Stimulated activated CD8-positive, alpha-beta memory T cell treated with anti-CD3 and anti-CD28 coated beads, Interleukin-12 subunit alpha, Interleukin-12 subunit beta, amount 100 ng/mL, for 24 hours (primary cell): Measurements from ENCODE around the gene OR10D3.
"Not testable (repeated sequence)": the region's sequence is repeated elsewhere in the genome, so short reads cannot be mapped to it uniquely, and the experiment has no call there.

Experiments used
- DNase-seq: peaks from one replicate; pipeline ENCODE4 v3.0.0-alpha.2; 2020; ENCODE audit errors: extremely low read depth

Gene OR10D3

GRCh38 chr11:124183068-124183467, at the start of gene OR10D3:
TSS of gene OR10D3 (plus strand) at chr11:124183345. CDS start at chr11:124185270, 1,925 bp downstream.
- DNase-seq, result no peak

GRCh38 chr11:124143034-124143433, 40.1 kb upstream of the OR10D3 start:
- DNase-seq, result no peak

- no peak for DNase-seq
Observed at GRCh38 chr11:124147951-124148350, 35.2 kb upstream of the OR10D3 start.

- no peak for DNase-seq
Observed at GRCh38 chr11:124150684-124151083, 32.5 kb upstream of the OR10D3 start.

- no peak for DNase-seq
Observed at GRCh38 chr11:124152770-124153407, 30.3 kb upstream of the OR10D3 start.

- DNase-seq, result no peak
Observed at GRCh38 chr11:124153821-124154220, 29.3 kb upstream of the OR10D3 start.

- DNase-seq, result no peak
Observed at GRCh38 chr11:124159481-124159880, 23.7 kb upstream of the OR10D3 start.

GRCh38 chr11:124160986-124161385, 22.2 kb upstream of the OR10D3 start:
- no peak for DNase-seq

GRCh38 chr11:124167826-124168231, 15.3 kb upstream of the OR10D3 start:
- DNase-seq, result no peak

GRCh38 chr11:124168796-124169195, 14.3 kb upstream of the OR10D3 start:
- no peak for DNase-seq

GRCh38 chr11:124170315-124170714, 12.8 kb upstream of the OR10D3 start:
- DNase-seq, result not testable (repeated sequence)

- DNase-seq, result no peak
Observed at GRCh38 chr11:124170801-124171586, 12.2 kb upstream of the OR10D3 start.

- DNase-seq, result no peak
Observed at GRCh38 chr11:124172101-124172500, 11.0 kb upstream of the OR10D3 start.

- DNase-seq, result no peak
Observed at GRCh38 chr11:124172599-124172998, 10.5 kb upstream of the OR10D3 start.

GRCh38 chr11:124174001-124174583, 9.1 kb upstream of the OR10D3 start:
- DNase-seq, result no peak

GRCh38 chr11:124176925-124177715, 6.0 kb upstream of the OR10D3 start:
- no peak for DNase-seq

- DNase-seq, result no peak
Observed at GRCh38 chr11:124179310-124179709, 3.8 kb upstream of the OR10D3 start.

- DNase-seq, result no peak
Observed at GRCh38 chr11:124190298-124191139, 7.4 kb downstream of the OR10D3 start.

GRCh38 chr11:124193221-124194010, 10.3 kb downstream of the OR10D3 start:
- DNase-seq, result no peak
